Stimulated activated CD4-positive, alpha-beta T cell treated with anti-CD3 and anti-CD28 coated beads, Interleukin-4, amount 100 ng/mL, for 4 hours (primary cell): ENCODE measurements around the gene FAM227B.

Source experiments
- DNase-seq, 2 experiments: peaks; one replicate each; pipeline ENCODE4 v3.0.0-alpha.2; 2020

FAM227B gene

GRCh38 chr15:49286649-49287404 lies 333.8 kb downstream of the FAM227B start:
- DNase-seq = no peak

DNA sequence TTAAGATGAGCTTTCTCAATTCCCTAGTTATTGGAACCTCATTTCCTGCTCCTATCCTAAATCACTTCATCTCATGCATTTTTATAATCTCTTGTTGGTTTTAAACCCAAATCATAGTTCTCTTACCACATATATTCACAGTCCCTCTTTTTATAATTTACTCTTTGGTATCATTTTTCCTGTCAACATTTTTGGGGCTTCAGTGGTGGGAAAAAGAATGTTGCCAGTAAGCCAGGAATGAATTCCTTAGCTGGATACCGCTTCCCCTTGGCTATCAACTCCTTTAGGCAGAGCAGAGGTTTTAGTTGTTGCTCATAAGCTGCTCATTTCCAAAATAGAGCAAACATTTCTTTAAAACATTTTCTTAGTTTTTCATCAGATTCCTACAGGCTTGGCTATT lies 338.3 kb downstream of the FAM227B start:
- no peak for DNase-seq

DNA sequence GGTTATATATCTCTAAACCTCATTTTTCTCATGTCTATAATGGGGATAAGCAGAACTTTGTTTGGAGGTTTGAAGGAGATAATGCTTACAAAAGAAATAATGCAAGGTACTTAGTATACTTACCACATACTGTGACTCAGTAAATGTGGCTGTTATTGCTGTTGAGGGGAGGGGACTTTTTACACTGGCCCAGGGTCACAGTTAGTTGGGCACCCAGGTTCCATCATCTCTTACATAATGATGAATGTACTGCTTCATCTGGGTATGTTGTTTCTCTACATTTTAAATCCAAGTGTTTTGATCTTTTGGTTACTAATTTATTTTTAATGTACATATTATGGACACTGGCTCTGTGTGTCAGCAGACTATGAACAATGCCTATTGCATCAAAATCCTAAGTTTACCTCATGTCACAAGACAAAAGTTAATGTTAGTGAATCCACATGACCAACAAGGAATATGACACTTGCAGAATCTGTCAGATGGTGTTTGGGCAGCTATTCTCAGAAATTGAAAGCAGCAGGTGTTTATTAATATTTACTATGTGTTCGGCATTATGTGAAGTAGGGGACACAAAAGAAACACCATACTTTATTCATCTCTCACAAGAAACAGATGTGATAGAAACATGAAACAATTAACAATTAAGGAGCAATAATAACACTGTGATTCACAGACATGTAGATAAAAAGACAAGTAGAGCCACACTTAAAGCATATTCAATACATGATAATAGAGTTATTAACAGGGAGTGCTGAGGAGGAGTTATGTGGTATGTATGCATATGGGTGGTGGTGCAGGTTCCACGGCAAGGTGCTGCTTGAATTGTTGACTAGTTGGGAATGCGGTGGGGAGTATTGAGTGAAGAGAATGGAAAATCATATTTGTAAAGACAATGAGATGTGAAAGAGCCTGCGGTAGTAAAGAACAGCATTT lies 340.8 kb downstream of the FAM227B start:
- DNase-seq = no peak

DNA sequence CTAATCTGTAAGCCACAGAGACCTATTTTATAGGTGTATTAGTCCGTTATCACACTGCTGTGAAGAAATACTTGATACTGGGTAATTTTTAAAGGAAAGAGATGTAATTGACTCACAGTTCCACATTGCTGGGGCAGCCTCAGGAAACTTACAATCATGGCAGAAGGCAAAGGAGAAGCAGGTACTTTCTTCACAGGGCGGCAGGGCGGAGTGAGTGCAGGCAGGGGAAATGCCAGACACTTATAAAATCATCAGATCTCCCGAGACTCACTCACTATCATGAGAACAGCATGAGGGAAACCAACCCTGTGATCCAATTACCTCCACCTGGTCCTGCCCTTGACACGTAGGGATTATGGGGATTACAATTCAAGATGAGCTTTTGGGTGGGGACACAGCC lies 341.9 kb downstream of the FAM227B start:
- no peak for DNase-seq
